ENCODE measurements around the gene CPPED1. TPM values are rescaled to one million over a fixed set of nuclear protein-coding genes. Genes with fewer than 3 reads are reported as not detected.
A peak's percentile ranks its signal among the peaks of the same experiment; 100 is the strongest.

CPPED1 gene
- total RNA-seq, 1 donor: 13.8 TPM

DNA sequence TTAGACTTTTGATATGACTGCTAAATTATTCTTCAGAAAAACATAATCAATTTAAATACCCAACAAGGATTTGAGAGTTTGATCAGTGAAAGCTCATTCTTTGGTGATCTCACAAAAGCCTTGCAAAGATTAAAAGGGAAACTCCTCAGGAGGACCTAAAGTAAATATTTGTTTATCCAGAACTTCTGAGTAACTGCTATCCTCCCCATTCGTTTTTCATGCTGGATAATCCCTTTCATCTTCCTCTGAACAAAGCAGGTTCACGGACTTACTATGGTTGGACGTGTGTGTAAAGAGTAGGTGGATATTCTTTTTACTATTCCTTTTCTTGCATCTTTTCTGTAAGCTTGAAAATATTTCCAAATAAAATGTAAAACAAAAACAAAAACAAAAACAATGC lies 124.7 kb downstream of the CPPED1 start:
- no peak for DNase-seq (ENCODE audit: low read depth)
- H3K4me3 ChIP-seq (ENCODE audit: low read depth, low read length): no peak overlapping the region
- TF ChIP-seq, protein P1, sequence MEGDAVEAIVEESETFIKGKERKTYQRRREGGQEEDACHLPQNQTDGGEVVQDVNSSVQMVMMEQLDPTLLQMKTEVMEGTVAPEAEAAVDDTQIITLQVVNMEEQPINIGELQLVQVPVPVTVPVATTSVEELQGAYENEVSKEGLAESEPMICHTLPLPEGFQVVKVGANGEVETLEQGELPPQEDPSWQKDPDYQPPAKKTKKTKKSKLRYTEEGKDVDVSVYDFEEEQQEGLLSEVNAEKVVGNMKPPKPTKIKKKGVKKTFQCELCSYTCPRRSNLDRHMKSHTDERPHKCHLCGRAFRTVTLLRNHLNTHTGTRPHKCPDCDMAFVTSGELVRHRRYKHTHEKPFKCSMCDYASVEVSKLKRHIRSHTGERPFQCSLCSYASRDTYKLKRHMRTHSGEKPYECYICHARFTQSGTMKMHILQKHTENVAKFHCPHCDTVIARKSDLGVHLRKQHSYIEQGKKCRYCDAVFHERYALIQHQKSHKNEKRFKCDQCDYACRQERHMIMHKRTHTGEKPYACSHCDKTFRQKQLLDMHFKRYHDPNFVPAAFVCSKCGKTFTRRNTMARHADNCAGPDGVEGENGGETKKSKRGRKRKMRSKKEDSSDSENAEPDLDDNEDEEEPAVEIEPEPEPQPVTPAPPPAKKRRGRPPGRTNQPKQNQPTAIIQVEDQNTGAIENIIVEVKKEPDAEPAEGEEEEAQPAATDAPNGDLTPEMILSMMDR (IDR thresholded peaks at IDR 0.05; ENCODE audit: insufficient read depth, low read depth, low read length): no peak

DNA sequence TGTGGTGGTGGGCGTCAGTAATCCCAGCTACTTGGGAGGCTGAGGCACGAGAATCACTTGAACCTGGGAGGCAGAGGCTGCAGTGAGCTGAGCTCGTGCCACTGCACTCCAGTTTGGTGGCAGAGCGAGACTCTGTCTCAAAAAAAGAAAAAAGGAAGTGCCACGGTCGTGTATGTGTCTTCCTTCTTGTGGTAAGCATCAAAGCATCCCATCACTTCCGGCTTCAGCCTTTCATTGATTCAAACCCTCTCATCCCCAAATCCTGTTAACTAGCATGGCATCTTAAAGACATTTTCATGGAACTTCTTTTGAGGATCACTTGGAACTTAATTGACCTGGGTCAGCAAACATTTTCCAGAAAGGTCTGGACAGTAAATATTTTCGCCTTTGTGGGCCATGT lies 126.2 kb downstream of the CPPED1 start:
- no peak for DNase-seq (ENCODE audit: low read depth)
- TF ChIP-seq, protein P1 (IDR thresholded peaks at IDR 0.05; ENCODE audit: insufficient read depth, low read depth, low read length): no peak

DNA sequence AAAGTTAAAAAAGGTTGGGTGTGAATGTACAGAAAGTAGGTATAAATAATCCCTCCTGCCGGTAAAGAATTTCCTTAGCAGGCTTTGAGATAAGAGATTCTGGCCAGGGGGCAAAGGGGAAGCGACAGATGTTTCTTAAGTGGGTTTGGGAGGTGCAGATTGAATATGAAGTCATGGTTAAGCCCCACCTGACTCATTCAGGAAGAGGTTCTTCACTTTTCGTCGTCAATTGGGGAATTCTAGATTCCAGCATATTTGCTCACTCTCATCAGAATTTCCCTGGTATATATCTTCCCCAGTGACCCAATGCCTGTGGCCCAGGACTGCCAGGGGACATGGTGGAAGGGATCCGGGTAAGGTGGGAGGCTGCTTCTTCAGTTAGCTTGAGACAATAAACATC lies 127.8 kb downstream of the CPPED1 start:
- H3K4me3 ChIP-seq (ENCODE audit: low read depth, low read length): no peak overlapping the region
- TF ChIP-seq, protein P1 (IDR thresholded peaks at IDR 0.05; ENCODE audit: insufficient read depth, low read depth, low read length): no peak
- peak; percentile 82 for DNase-seq (ENCODE audit: low read depth)

More for the DNA sequence above, 126.2 kb downstream of the CPPED1 start:
- H3K4me3 ChIP-seq (ENCODE audit: low read depth, low read length): no peak overlapping the region

DNA sequence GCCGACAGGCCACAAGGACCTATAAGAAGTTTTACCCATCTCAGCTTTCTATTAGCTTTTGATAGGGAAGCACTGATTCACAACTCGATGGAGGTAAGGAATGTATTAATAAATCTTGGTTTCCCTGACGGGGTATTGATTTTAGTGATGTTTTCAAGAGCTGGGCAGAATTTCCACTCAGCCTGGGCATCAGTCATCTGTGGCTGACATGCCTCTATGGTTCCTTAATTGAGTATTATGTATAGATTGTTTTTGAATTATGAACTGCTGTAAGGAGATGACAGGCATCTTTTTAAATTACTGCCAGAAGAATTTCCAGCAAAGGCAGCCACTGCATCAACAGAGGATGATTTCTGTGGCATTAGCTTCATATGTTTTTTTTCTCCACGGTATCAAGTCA lies 128.6 kb downstream of the CPPED1 start:
- H3K4me3 ChIP-seq (ENCODE audit: low read depth, low read length): no peak overlapping the region
- no peak for DNase-seq (ENCODE audit: low read depth)
- TF ChIP-seq, protein P1 (IDR thresholded peaks at IDR 0.05; ENCODE audit: insufficient read depth, low read depth, low read length): no peak

DNA sequence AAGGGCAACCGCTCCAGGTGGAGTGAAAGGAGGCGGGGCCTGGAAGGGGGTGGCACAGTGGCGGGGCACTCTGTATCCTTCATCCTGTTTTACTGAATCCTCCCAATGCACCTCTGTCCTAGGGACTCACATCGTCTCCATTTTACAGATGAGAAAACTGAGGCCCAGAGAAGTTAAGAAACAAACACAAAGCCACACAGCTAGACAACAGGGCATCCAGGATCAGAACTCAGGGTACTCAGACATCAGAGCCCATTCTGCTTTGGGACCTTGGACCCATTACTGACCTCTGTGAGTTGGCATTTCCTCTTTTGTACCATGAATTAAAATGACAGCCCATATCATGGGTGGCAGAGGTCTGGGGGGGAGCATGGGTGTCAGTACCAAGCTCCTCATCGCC lies 129.2 kb downstream of the CPPED1 start:
- TF ChIP-seq, protein P1 (IDR thresholded peaks at IDR 0.05; ENCODE audit: insufficient read depth, low read depth, low read length): no peak
- H3K4me3 ChIP-seq (ENCODE audit: low read depth, low read length): no peak overlapping the region
- no peak for DNase-seq (ENCODE audit: low read depth)

DNA sequence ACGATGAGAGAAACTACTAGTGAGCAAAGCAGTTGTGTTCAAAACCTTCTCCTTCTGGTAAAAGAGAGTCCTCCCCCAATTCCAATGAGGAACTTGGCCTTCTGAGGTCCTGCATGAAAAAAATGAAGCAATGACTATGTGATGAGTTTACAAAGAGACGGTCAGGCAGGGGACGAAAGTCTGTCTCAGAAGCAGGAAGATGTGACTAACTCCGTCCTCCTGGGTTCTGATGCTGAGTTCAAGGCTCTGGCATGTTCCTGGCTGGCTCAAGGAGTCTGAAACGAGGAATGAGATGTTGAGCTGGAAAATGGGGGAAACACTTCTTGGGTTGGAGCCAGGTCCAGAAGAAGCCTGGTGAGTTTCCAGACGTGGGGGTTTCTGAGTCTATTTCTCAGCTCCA lies 129.6 kb downstream of the CPPED1 start:
- DNase-seq (ENCODE audit: low read depth): no peak
- TF ChIP-seq, protein P1 (IDR thresholded peaks at IDR 0.05; ENCODE audit: insufficient read depth, low read depth, low read length): no peak
- no peak overlapping the region for H3K4me3 ChIP-seq (ENCODE audit: low read depth, low read length)

DNA sequence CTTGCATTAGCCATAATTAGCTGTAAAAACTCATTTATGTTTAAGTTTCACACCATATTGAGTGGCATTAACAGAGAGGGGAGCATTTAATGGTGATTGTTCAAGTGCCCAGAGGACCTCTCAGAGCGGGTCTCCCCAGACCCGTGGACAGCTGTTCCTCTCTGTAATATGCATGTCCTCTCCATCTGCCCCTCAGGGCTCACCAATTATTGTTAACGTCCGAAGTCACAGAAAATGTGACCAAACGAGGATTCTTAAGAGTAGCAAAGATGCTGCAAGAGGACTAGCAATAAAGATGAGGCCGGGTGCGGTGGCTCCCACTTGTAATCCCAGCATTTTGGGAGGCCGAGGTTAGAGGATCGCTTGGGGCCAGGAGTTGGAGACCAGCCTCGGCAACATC lies 130.2 kb downstream of the CPPED1 start:
- TF ChIP-seq, protein P1 (IDR thresholded peaks at IDR 0.05; ENCODE audit: insufficient read depth, low read depth, low read length): no peak
- no peak overlapping the region for H3K4me3 ChIP-seq (ENCODE audit: low read depth, low read length)
- DNase-seq (ENCODE audit: low read depth): no peak

Measured in fibroblast of villous mesenchyme (primary cell).